GM10266 (cell line): ENCODE results near the gene CSRNP3.

Experiments
- DNase-seq: peaks from one replicate; pipeline ENCODE4 v3.0.0; 2012; ENCODE audit errors: extremely low spot score
- TF ChIP-seq, protein P1 (sequence below): IDR thresholded peaks from 2 replicates; pipeline ENCODE4 v1.5.1; 2012; ENCODE audit warnings: mild to moderate bottlenecking, low read depth; ENCODE audit not compliant: control insufficient read depth, insufficient read depth; ENCODE audit errors: missing control alignments

CSRNP3 gene

GRCh38 chr2:165494573-165494972 lies 25.1 kb downstream of the CSRNP3 start:
- no peak for DNase-seq
- TF ChIP-seq, protein P1, sequence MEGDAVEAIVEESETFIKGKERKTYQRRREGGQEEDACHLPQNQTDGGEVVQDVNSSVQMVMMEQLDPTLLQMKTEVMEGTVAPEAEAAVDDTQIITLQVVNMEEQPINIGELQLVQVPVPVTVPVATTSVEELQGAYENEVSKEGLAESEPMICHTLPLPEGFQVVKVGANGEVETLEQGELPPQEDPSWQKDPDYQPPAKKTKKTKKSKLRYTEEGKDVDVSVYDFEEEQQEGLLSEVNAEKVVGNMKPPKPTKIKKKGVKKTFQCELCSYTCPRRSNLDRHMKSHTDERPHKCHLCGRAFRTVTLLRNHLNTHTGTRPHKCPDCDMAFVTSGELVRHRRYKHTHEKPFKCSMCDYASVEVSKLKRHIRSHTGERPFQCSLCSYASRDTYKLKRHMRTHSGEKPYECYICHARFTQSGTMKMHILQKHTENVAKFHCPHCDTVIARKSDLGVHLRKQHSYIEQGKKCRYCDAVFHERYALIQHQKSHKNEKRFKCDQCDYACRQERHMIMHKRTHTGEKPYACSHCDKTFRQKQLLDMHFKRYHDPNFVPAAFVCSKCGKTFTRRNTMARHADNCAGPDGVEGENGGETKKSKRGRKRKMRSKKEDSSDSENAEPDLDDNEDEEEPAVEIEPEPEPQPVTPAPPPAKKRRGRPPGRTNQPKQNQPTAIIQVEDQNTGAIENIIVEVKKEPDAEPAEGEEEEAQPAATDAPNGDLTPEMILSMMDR: no peak

GRCh38 chr2:165497659-165498317 lies 28.3 kb downstream of the CSRNP3 start:
- TF ChIP-seq, protein P1: no peak
- no peak for DNase-seq

GRCh38 chr2:165499131-165499530 lies 29.6 kb downstream of the CSRNP3 start:
- DNase-seq: no peak
- TF ChIP-seq, protein P1: no peak

GRCh38 chr2:165500001-165500400 lies 30.5 kb downstream of the CSRNP3 start:
- no peak for DNase-seq
- TF ChIP-seq, protein P1: no peak

GRCh38 chr2:165500816-165501215 lies 31.3 kb downstream of the CSRNP3 start:
- DNase-seq: no peak
- TF ChIP-seq, protein P1: no peak

DNA sequence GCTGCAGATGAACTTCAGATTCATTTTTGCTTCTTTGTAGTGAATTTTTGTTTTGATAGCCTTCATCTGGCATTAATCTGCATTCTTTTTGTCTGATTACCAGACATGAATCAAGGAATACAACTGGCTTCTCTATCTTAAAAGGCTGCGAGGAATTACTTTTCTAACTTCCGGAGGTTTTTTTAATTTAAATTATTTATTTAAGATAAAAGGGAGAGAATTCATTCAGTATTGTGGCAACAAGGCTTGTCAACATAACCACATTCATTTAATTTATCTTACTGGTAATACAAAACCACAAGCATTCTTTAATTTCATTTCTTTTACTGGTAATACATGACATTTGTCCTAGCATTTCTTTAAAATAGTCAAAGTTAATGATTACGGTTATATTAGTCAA lies 36.0 kb downstream of the CSRNP3 start:
- TF ChIP-seq, protein P1: no peak
- DNase-seq: no peak

GRCh38 chr2:165508927-165509326 lies 39.4 kb downstream of the CSRNP3 start:
- TF ChIP-seq, protein P1: no peak
- DNase-seq: no peak
